HG02884 (cell line): Measurements from ENCODE around the gene SKAP2.

Source experiments
- ATAC-seq: cut with Tn5 transposase; IDR thresholded peaks from one replicate; pipeline ENCODE4 v1.9.1; 2021; ENCODE audit warnings: mild to moderate bottlenecking, moderate library complexity; ENCODE audit not compliant: unreplicated experiment

Gene SKAP2

GRCh38 chr7:26779978-26780595 is 84.3 kb downstream of the SKAP2 start:
- no peak for ATAC-seq

- ATAC-seq = no peak
These were observed 87.0 kb downstream of the SKAP2 start for GRCh38 chr7:26777385-26777784.

GRCh38 chr7:26760501-26760900 is 103.9 kb downstream of the SKAP2 start:
- ATAC-seq = no peak

- ATAC-seq = no peak
These were observed 105.3 kb downstream of the SKAP2 start for GRCh38 chr7:26759108-26759507.

- ATAC-seq = no peak
These were observed 121.2 kb downstream of the SKAP2 start for GRCh38 chr7:26743205-26743604.

- ATAC-seq = no peak
These were observed 128.3 kb downstream of the SKAP2 start for GRCh38 chr7:26735976-26736600.

GRCh38 chr7:26729150-26729775 is 135.1 kb downstream of the SKAP2 start:
- ATAC-seq = no peak

- ATAC-seq = no peak
These were observed 138.3 kb downstream of the SKAP2 start for GRCh38 chr7:26726051-26726450.

GRCh38 chr7:26724795-26725194 is 139.6 kb downstream of the SKAP2 start:
- no peak for ATAC-seq

GRCh38 chr7:26723129-26723528 is 141.3 kb downstream of the SKAP2 start:
- no peak for ATAC-seq

GRCh38 chr7:26721450-26721849 is 142.9 kb downstream of the SKAP2 start:
- ATAC-seq = no peak

GRCh38 chr7:26718063-26718462 is 146.3 kb downstream of the SKAP2 start:
- ATAC-seq = no peak

- no peak for ATAC-seq
These were observed 150.0 kb downstream of the SKAP2 start for GRCh38 chr7:26714438-26714837.

GRCh38 chr7:26714006-26714405 is 150.4 kb downstream of the SKAP2 start:
- no peak for ATAC-seq

GRCh38 chr7:26709210-26709990 is 155.0 kb downstream of the SKAP2 start:
- no peak for ATAC-seq

GRCh38 chr7:26705567-26705966 is 158.8 kb downstream of the SKAP2 start:
- ATAC-seq = no peak

GRCh38 chr7:26704786-26705185 is 159.6 kb downstream of the SKAP2 start:
- ATAC-seq = no peak

- no peak for ATAC-seq
These were observed 160.4 kb downstream of the SKAP2 start for GRCh38 chr7:26704036-26704435.

- no peak for ATAC-seq
These were observed 163.5 kb downstream of the SKAP2 start for GRCh38 chr7:26700893-26701292.

GRCh38 chr7:26700386-26700785 is 164.0 kb downstream of the SKAP2 start:
- no peak for ATAC-seq

GRCh38 chr7:26699766-26700165 is 164.6 kb downstream of the SKAP2 start:
- no peak for ATAC-seq

- ATAC-seq = no peak
These were observed 165.6 kb downstream of the SKAP2 start for GRCh38 chr7:26698806-26699205.
